Muscle layer of duodenum (tissue), 2 donors: ENCODE results near the gene KCTD13.

Source experiments
- H3K27ac ChIP-seq: one replicate; pipeline ENCODE4 v1.7.0; 2013; ENCODE audit warnings: mild to moderate bottlenecking, low read length
- H3K27me3 ChIP-seq: one replicate; pipeline ENCODE4 v1.7.0; 2013; ENCODE audit warnings: low read depth, mild to moderate bottlenecking, control low read depth, low read length
- H3K36me3 ChIP-seq, 2 donors: one replicate each; pipeline ENCODE4 v1.7.0; 2013; ENCODE audit warnings: low read length in 2 of 2, control low read depth in 1 of 2, mild to moderate bottlenecking in 1 of 2; ENCODE audit not compliant: insufficient read depth in 2 of 2, control insufficient read depth in 1 of 2
- H3K4me1 ChIP-seq, 2 donors: one replicate each; pipeline ENCODE4 v1.7.0; 2013; ENCODE audit warnings: low read length in 2 of 2, mild to moderate bottlenecking in 2 of 2, control low read depth in 1 of 2, moderate library complexity in 1 of 2; ENCODE audit not compliant: insufficient read depth in 2 of 2, control insufficient read depth in 1 of 2
- H3K4me3 ChIP-seq, 2 donors: one replicate each; pipeline ENCODE4 v1.7.0; 2013; ENCODE audit warnings: low read length in 2 of 2, low read depth in 1 of 2, mild to moderate bottlenecking in 1 of 2
- H3K9me3 ChIP-seq, 2 donors: one replicate each; pipeline ENCODE4 v1.7.0; 2013; ENCODE audit warnings: low read length in 2 of 2, control low read depth in 1 of 2, mild to moderate bottlenecking in 1 of 2; ENCODE audit not compliant: control insufficient read depth in 1 of 2
- donor health status: healthy.

Gene KCTD13

GRCh38 chr16:29925781-29926710 lies at the start of gene KCTD13:
Gene KCTD13, minus strand, starts transcription at chr16:29926226. Its CDS starts 193 bp downstream, at chr16:29926033.
- Histone ChIP-seq H3K9me3 (no peaks in the 10 kb centered on the region), H3K27ac (peak within 1 kb of the TSS; percentile 83)

GRCh38 chr16:29975134-29975538 lies 49.1 kb upstream of the KCTD13 start:
- Histone ChIP-seq H3K4me3 (peak overlapping the region; percentile 91 to 92), H3K36me3 (peaks cover 23 to 30% of the 10 kb centered on the region in 2 donors), H3K27ac (peak overlapping the region; percentile 88), H3K9me3 (no peaks in the 10 kb centered on the region), H3K27me3 (no peaks in the 10 kb centered on the region), H3K4me1 (peaks cover 19 to 26% of the 10 kb centered on the region in 2 donors)

More at GRCh38 chr16:29925781-29926710, at the start of gene KCTD13:
- H3K4me3 ChIP-seq = peak within 1 kb of the TSS; percentile 77 to 93
- H3K36me3 ChIP-seq = peaks cover 12 to 18% of the 10 kb centered on the region in 2 donors
- H3K4me1 ChIP-seq = peaks cover 6 to 16% of the 10 kb centered on the region in 2 donors
- no peaks in the 10 kb centered on the region for H3K27me3 ChIP-seq

GRCh38 chr16:29974291-29975133 lies 48.5 kb upstream of the KCTD13 start:
- peak overlapping the region; percentile 91 to 92 for H3K4me3 ChIP-seq
- H3K27ac ChIP-seq = peak overlapping the region; percentile 88
- peaks cover 17 to 28% of the 10 kb centered on the region in 2 donors for H3K36me3 ChIP-seq
- H3K9me3 ChIP-seq = no peaks in the 10 kb centered on the region
- H3K4me1 ChIP-seq = peaks cover 19 to 26% of the 10 kb centered on the region in 2 donors
- no peaks in the 10 kb centered on the region for H3K27me3 ChIP-seq

GRCh38 chr16:29973384-29974246 lies 47.6 kb upstream of the KCTD13 start, which contains the start of gene TAOK2:
Gene TAOK2, plus strand, starts transcription at chr16:29973868. Its CDS starts 3,905 bp downstream, at chr16:29977773.
- no peaks in the 10 kb centered on the region for H3K27me3 ChIP-seq
- no peaks in the 10 kb centered on the region for H3K9me3 ChIP-seq
- peak within 1 kb of the TSS; percentile 88 for H3K27ac ChIP-seq
- H3K36me3 ChIP-seq = peaks cover 11 to 24% of the 10 kb centered on the region in 2 donors
- peak within 1 kb of the TSS; percentile 91 to 92 for H3K4me3 ChIP-seq
- H3K4me1 ChIP-seq = peaks cover 19 to 26% of the 10 kb centered on the region in 2 donors

- Histone ChIP-seq H3K9me3 (no peaks in the 10 kb centered on the region), H3K36me3 (peaks cover 11 to 24% of the 10 kb centered on the region in 2 donors), H3K4me3 (peak overlapping the region in 1 of 2 donors; percentile 92), H3K4me1 (peaks cover 19 to 26% of the 10 kb centered on the region in 2 donors), H3K27ac (no peak overlapping the region), H3K27me3 (no peaks in the 10 kb centered on the region)
These were observed 47.0 kb upstream of the KCTD13 start for GRCh38 chr16:29972992-29973383.

- H3K27ac ChIP-seq = no peak overlapping the region
- no peaks in the 10 kb centered on the region for H3K27me3 ChIP-seq
- H3K36me3 ChIP-seq = peaks cover 11 to 24% of the 10 kb centered on the region in 2 donors
- H3K4me1 ChIP-seq = peaks cover 19 to 26% of the 10 kb centered on the region in 2 donors
- no peak overlapping the region for H3K4me3 ChIP-seq
- no peaks in the 10 kb centered on the region for H3K9me3 ChIP-seq
These were observed 46.5 kb upstream of the KCTD13 start for GRCh38 chr16:29972500-29972899.

GRCh38 chr16:29971304-29971703 lies 45.3 kb upstream of the KCTD13 start:
- Histone ChIP-seq H3K4me1 (peaks cover 16 to 20% of the 10 kb centered on the region in 2 donors), H3K36me3 (peaks cover 11 to 24% of the 10 kb centered on the region in 2 donors), H3K4me3 (no peak overlapping the region), H3K9me3 (no peaks in the 10 kb centered on the region), H3K27ac (no peak overlapping the region), H3K27me3 (no peaks in the 10 kb centered on the region)

- H3K27ac ChIP-seq = no peak overlapping the region
- no peaks in the 10 kb centered on the region for H3K9me3 ChIP-seq
- H3K36me3 ChIP-seq = peaks cover 17 to 28% of the 10 kb centered on the region in 2 donors
- H3K4me3 ChIP-seq = no peak overlapping the region
- H3K27me3 ChIP-seq = no peaks in the 10 kb centered on the region
- peaks cover 0 to 4% of the 10 kb centered on the region in 2 donors for H3K4me1 ChIP-seq
These were observed 42.2 kb upstream of the KCTD13 start for GRCh38 chr16:29968205-29968604.

- H3K9me3 ChIP-seq = no peaks in the 10 kb centered on the region
- peaks cover 7 to 12% of the 10 kb centered on the region in 2 donors for H3K4me1 ChIP-seq
- H3K4me3 ChIP-seq = peak overlapping the region; percentile 77 to 97
These were observed 37.2 kb upstream of the KCTD13 start for GRCh38 chr16:29963021-29963743.

More at GRCh38 chr16:29963021-29963743, 37.2 kb upstream of the KCTD13 start:
- peaks cover 9 to 10% of the 10 kb centered on the region in 2 donors for H3K36me3 ChIP-seq
- H3K27me3 ChIP-seq = no peaks in the 10 kb centered on the region
- peak overlapping the region; percentile 95 for H3K27ac ChIP-seq
